ENCODE results near the gene STXBP5L.
"Not testable (repeated sequence)": the region's sequence is repeated elsewhere in the genome, so short reads cannot be mapped to it uniquely, and the experiment has no call there.

STXBP5L gene

DNA sequence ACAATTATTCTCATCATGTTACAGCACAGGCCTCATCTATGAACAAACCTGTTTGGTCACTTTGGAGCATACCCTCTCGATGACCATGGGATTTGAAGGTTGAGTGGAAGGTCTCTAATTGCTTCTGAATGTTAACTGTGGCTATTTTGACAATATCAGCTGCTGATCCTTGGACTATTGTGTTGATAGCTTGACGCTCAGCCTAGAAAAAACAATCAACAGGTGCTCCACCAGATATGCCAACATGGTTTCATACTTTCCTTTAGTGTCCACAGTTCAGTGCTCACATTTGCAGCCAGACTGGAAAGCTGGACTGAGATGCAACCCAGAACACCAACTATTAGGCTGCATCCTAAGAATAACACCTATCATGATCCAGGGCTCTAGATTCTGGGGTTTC, 528.1 kb downstream of the STXBP5L start:
- DNase-seq: no peak

DNA sequence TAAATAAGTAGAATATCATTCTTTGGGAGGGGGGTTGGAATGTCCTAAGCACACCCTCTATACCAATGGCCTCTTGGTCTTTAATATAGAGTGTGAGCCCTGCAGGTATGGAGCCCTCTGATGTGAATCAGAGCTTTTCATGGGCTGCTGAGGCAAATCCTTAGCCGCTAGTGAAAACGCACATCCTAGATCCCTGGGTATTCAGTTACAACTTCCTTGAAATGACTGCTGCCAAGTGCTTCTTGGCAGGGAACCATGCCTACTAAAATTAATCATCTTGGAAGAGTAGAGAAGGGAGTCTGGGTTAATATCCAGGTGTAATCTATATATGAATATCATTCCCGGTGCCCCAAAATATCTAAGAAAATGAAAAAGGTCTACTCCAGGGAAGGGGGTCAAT, 528.6 kb downstream of the STXBP5L start:
- no peak for DNase-seq

DNA sequence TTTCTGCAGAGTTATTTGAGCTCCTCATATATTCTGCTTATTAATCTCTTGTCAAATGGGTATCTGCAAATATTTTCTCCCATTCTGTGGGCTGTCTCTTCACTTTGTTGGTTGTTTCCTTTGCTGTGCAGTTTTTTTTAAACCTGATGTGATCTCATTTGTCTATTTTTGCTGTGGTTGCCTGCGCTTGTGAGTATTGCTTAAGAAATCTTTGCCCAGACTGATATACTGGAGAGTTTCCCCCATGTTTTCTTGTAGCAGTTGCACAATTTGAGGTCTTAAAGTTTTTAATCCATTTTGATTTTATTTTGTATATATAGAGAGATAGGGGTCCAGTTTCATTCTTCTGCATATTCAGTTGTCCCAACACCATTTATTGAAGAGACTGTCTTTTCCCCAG, 535.5 kb downstream of the STXBP5L start:
- DNase-seq: no peak

DNA sequence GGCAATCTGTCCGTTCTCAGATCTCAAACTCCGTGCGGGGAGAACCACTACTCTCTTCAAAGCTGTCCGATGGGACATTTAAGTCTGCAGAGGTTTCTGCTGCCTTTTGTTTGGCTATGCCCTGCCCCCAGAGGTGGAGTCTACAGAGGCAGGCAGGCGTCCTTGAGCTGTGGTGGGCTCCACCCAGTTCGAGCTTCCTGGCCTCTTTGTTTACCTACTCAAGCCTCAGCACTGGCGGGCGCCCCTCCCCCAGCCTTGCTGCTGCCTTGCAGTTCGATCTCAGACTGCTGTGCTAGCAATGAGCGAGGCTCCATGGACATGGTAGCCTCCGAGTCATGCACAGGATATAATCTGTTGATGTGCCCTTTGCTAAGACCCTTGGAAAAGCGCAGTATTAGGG, 543.7 kb downstream of the STXBP5L start:
- not testable (repeated sequence) for DNase-seq

DNA sequence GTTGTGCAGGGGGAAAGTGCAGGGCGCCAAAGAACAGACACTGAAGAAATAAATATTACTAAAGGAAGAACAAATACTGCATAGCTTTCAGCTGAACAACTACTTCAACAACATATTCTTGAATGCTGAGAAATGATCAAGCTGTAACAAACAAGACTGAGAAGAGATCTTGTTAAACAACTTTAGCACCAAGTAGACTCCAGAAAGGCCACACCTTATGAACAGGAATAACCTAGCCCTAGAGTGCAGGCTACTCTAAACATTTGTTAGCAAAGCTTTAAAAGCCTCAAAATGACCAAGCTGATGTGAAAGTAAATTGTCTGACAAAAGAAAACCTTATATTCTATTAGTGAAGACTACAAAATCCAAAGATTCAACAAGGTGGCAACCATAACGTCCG, 554.6 kb downstream of the STXBP5L start:
- no peak for DNase-seq

DNA sequence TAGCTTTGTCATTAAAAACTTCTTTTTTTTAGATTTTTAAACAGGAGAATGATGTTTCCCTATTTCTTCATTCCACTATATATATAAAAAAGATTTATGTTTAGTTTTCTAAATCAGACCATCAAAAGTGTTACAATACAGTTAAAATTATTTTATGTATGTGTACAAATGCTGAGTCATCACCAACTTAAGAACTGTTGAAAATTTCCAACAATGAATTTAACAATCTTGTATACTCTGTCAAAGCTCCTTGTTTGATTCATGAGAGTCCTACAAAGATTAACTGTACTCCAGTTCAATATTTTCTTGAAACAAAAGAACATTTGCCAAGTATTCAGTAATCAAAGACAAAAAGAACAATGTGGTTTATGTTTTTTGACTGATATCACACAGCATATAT, 555.7 kb downstream of the STXBP5L start:
- DNase-seq: no peak

DNA sequence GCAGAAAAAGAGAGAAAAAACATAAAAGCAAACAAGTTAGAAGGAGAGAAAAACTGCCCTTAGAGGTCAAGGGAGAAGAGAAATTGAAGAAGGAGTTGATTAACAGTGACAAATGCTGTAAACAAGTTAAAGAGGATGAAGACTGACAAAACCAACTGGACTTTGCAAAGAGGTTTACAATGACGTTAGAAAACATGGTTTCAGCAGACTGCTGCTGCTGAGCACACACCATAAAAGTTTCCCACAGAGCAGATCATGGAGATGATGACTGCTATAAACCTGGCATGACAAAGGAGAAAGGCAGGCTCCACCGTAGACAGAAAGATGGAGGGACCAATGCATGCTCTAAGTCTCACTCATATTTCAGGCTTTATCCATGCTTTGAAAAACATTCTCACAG, 559.1 kb downstream of the STXBP5L start:
- no peak for DNase-seq

DNA sequence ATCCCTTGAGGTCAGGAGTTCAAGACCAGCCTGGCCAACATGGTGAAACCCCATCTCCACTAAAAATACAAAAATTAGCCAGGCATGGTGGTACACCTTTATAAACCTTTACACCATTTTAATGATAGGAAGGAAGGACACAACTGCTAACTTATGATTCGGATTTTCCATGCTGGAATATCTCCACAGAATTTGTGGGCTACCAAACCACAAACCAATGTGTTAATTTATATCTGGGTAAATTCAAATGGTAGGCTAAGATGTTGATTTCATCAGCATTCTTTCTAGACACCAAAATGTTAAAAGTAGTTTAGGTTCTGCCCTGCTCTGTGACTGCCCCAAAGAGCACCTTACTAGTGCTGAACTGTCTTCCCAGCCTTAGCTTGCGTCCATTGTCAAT, 565.0 kb downstream of the STXBP5L start:
- DNase-seq: no peak
